Activated CD8-positive, alpha-beta memory T cell treated with anti-CD3 and anti-CD28 coated beads for 36 hours (primary cell): ENCODE results near the gene PPAN. TPM values are rescaled to one million over a fixed set of nuclear protein-coding genes. Genes with fewer than 3 reads are reported as not detected.

ENCODE experiments used
- CTCF ChIA-PET: fragments of 350-600 bp; sonication (Branson Sonifier 250); formaldehyde crosslinking; loops from one replicate; lab custom pipeline; 2021; ENCODE audit warnings: antibody characterized with exemption; lab: Charles Lee
- POLR2A ChIA-PET: fragments of 350-600 bp; sonication (Branson Sonifier 250); formaldehyde crosslinking; loops from one replicate; lab custom pipeline; 2021; ENCODE audit warnings: antibody characterized with exemption; lab: Charles Lee
- total RNA-seq, 2 experiments: library from RNA; stranded (reverse); gene quantifications; one replicate each; pipeline ENCODE4 v1.2.3, GENCODE V29; 2021

PPAN gene, protein sequence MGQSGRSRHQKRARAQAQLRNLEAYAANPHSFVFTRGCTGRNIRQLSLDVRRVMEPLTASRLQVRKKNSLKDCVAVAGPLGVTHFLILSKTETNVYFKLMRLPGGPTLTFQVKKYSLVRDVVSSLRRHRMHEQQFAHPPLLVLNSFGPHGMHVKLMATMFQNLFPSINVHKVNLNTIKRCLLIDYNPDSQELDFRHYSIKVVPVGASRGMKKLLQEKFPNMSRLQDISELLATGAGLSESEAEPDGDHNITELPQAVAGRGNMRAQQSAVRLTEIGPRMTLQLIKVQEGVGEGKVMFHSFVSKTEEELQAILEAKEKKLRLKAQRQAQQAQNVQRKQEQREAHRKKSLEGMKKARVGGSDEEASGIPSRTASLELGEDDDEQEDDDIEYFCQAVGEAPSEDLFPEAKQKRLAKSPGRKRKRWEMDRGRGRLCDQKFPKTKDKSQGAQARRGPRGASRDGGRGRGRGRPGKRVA
- total RNA-seq = 100 to 1,000 TPM; 294 to 298 TPM

DNA sequence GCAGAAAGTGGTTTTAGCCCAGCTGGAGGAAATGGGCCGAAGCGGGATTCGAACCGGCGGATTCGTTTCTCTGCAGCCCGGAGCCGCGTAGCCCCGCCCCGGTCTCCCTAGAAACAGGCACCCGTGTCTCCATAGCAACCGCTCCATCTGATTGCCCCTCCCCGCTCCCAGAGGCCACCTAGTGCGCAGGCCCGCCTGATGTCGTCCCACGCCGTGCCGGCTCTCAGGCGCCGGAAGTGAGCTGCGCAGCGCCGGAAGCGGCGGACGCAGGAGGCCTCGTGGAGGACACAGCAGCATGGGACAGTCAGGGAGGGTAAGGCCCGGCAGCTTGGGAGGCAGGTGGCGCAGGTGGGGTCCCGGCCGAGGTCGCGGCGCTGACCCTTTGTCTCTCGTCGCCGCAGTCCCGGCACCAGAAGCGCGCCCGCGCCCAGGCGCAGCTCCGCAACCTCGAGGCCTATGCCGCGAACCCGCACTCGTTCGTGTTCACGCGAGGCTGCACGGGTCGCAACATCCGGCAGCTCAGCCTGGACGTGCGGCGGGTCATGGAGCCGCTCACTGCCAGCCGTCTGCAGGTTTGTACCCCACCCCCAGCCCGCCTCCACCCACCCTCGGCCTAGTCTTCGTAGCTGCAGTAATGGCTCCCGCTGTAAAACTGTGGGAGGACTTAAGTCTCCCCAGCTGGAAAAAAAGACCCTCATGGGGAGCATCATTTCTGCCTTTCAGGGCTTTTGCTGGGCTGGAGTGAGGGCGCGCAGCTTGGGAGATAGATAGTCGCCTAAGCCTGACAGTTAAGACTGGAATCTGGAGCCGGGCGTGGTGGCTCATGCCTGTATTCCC, at the start of gene PPAN:
Gene PPAN (plus strand): TSS at position 263 of the 837 bp plus-strand sequence. CDS start 33 bp downstream, at position 296.
- CTCF ChIA-PET = interaction anchor here (1.3 to 2.1 kb wide), 5 partner anchors 9 to 165 kb away, joined by 4 to 7 read pairs (median 5); partner anchors contain the start of gene ICAM1
- POLR2A ChIA-PET = interaction anchor here (0.6 to 2.8 kb wide), 5 partner anchors 9 to 544 kb away, joined by 3 to 19 read pairs (median 5); partner anchors contain the start of gene ICAM1

DNA sequence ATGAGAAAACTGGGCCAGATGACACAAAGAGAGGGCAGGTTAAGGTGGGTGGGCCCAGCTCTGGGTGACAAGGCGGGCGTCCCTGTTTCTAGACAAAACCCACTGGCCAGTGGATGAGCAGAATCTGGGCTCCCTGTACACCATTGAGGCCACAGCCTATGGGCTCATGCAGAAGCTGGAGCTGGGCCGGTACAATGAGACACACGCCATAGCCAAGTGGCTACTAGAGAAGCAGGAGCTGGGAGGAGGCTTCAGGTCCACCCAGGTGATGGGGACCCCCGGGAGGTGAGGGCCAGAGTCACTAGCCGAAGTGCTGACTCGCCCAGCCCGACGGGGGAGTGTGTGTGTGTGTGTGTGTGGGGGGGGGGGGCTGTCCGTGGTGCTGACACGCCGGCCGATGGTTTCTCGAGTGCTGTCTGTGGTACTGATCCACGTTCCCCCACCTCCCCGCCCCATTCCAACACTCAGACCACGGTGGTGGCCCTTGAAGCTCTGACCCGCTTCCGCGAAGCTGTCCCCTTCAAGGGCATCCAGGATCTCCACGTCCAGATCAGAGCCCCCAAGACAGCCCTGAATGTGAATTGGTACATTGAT, 44.3 kb upstream of the PPAN start:
- ChIA-PET CTCF (interaction anchor here (1.3 kb wide), 1 partner anchor 61 kb away, joined by 4 read pairs; no protein-coding TSS in a partner anchor), POLR2A (no interaction called here)

GRCh38 chr19:10068205-10068604, 38.0 kb upstream of the PPAN start:
- POLR2A ChIA-PET = no interaction called here
- CTCF ChIA-PET = no interaction called here

GRCh38 chr19:10069046-10069445, 37.1 kb upstream of the PPAN start:
- CTCF ChIA-PET = interaction anchor here (0.6 kb wide), 1 partner anchor 10 kb away, joined by 3 read pairs; no protein-coding TSS in a partner anchor
- POLR2A ChIA-PET = no interaction called here

DNA sequence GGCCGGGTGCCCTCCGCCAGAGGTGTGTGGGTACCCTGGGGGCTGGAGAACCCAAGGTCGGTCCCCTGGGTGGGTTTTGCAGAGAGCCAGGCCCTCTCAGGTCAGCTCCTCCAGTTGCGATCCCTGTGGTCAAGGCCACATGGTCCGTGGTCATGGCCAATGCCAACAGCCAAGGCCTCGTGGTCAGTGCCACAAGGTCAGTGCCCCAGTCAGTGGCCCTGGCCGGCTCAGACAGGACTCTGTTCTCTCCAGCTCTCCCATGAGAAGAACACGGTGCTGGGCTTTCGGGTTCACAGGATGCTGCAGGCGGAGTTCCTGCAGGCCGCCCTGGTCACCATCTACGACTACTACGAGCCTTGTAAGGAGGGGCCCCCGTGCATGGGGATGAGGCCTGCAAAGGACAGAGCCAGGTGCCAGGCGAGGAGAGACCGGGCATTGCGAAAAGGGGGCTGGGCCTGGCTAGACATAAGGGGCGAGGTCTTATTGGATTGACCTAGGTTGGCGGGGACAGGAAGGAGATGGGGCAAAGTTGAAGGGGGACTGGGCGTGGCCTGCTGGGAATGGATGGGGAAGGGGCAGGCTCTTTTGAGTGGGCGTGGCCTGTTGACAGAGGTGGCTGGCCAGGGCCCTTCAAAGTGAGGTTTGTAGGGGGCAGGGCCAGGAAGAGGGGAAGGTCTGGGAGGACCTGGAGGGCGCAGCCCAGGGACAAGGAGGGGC, 35.3 kb upstream of the PPAN start:
- ChIA-PET CTCF (no interaction called here), POLR2A (no interaction called here)

DNA sequence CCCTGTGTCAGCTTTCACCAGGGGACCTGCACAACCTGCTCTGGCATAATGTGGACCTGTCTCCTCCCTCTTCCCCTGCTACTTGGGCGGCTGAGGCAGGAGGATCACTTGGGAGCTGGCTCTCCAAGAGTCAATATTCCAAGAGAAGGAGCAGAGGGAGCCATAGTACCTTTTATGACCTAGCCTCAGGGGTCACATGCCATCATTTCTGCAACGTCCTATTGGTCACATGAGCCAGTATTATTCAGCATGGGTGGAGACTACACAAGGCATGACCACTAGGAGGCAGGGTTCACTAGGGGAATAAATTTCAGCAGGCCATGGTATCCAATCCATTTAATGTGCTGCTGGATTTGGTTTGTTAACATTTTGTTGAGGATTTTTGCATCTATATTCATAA, 32.0 kb upstream of the PPAN start:
- POLR2A ChIA-PET = no interaction called here
- CTCF ChIA-PET = interaction anchor here (1.4 to 2.4 kb wide), 2 partner anchors 39 to 176 kb away, joined by 5 to 9 read pairs; no protein-coding TSS in a partner anchor

DNA sequence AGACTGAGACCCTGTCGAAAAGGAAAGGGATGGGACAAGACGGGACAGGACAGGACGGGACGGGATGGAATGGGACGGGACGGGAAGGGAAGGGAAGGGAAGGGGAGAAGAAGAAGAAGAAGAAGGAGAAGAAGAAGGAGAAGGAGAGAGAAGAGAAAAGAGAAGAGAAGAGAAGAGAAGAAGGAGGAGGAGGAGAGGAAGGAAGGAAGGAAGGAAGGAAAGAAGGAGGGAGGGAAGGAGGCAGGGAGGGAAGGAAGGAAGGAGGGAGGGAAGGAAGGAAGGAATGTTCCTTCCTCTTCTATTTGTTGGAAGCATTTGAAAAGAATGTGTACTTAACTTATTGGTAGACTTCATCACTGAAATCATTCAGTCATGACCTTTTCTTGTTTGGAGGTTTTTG, 29.6 kb upstream of the PPAN start:
- ChIA-PET CTCF (no interaction called here), POLR2A (no interaction called here)

- ChIA-PET POLR2A (no interaction called here), CTCF (no interaction called here)
These were observed 27.8 kb upstream of the PPAN start for GRCh38 chr19:10078329-10078728.

- ChIA-PET POLR2A (no interaction called here), CTCF (interaction anchor here (1.3 kb wide), 1 partner anchor 10 kb away, joined by 3 read pairs; no protein-coding TSS in a partner anchor)
These were observed 27.1 kb upstream of the PPAN start for GRCh38 chr19:10079031-10079453.

GRCh38 chr19:10083911-10084310, 22.3 kb upstream of the PPAN start:
- CTCF ChIA-PET = interaction anchor here (0.9 kb wide), 1 partner anchor 18 kb away, joined by 3 read pairs; no protein-coding TSS in a partner anchor
- POLR2A ChIA-PET = interaction anchor here (0.7 kb wide), 1 partner anchor 29 kb away, joined by 3 read pairs; no protein-coding TSS in a partner anchor

- ChIA-PET POLR2A (interaction anchor here (0.6 kb wide), 1 partner anchor 84 kb away, joined by 3 read pairs; no protein-coding TSS in a partner anchor), CTCF (interaction anchor here (0.9 kb wide), 1 partner anchor 17 kb away, joined by 3 read pairs; no protein-coding TSS in a partner anchor)
These were observed 21.4 kb upstream of the PPAN start for GRCh38 chr19:10084803-10085202.

- ChIA-PET POLR2A (no interaction called here), CTCF (interaction anchor here (0.6 kb wide), 1 partner anchor 151 kb away, joined by 3 read pairs; no protein-coding TSS in a partner anchor)
These were observed 20.2 kb upstream of the PPAN start, which contains the start of gene SHFL for GRCh38 chr19:10085641-10086590. Gene SHFL (plus strand): TSS chr19:10086317. CDS start chr19:10086428, 111 bp downstream.

DNA sequence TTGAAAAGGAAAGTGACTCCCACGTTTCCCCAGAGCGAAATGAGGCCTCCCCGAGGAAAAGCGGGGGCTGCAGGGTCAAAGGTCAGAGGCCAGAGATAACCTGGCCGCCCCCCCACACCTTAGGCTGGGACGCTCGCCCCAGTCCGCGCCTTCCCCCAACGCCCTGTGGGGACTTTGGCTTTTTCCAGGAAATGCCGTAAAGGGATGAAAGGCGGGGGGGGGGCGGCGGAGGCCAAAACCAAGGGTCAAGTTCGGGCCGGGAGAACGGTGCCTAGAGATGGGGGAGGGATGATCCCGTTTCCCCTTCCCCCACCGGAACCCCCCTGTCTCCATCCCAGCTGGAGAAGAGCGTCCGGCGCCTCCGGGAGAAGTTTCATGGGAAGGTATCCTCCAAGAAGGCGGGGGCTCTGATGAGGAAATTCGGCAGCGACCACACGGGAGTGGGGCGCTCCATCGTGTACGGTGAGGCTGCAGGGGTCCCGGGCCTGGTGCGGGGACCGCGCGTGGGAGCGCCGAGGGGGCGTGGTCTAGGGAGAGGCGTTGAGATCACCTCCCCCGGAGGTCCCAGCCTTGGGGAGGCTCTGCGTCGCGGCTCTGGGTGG, 19.5 kb upstream of the PPAN start:
- ChIA-PET CTCF (no interaction called here), POLR2A (interaction anchor here (0.7 kb wide), 2 partner anchors 83 to 141 kb away, joined by 3 to 4 read pairs; no protein-coding TSS in a partner anchor)

GRCh38 chr19:10087296-10088061, 18.7 kb upstream of the PPAN start:
- ChIA-PET CTCF (interaction anchor here (0.7 kb wide), 3 partner anchors 29 to 107 kb away, joined by 3 read pairs; no protein-coding TSS in a partner anchor), POLR2A (interaction anchor here (0.6 to 0.7 kb wide), 5 partner anchors 24 to 380 kb away, joined by 3 to 7 read pairs (median 4); no protein-coding TSS in a partner anchor)

GRCh38 chr19:10088949-10089554, 17.1 kb upstream of the PPAN start:
- POLR2A ChIA-PET = no interaction called here
- CTCF ChIA-PET = interaction anchor here (0.6 kb wide), 1 partner anchor 54 kb away, joined by 3 read pairs; no protein-coding TSS in a partner anchor
